Measurements from ENCODE around the gene PLCL1. TPM values are rescaled to one million over a fixed set of nuclear protein-coding genes. Genes with fewer than 3 reads are reported as not detected.

The PLCL1 gene
- total RNA-seq (2013; cell fraction: nucleolus; rRNA removed) = 7.5 and 8.9 TPM in 2 replicates
- 0.22 and 0.23 TPM in 2 replicates for total RNA-seq (2014; rRNA removed)
- 0.23 and 0.49 TPM in 2 replicates for total RNA-seq (2014; rRNA removed; fragmentation: Illumina TruSeq; extraction: Trizol)
- total RNA-seq (2021) = 0.40 and 0.46 TPM in 2 replicates
- polyA plus RNA-seq (2011; ENCODE audit: low read depth) = 0.13 TPM
- polyA plus RNA-seq (2011; rRNA removed) = 1.5 and 2.3 TPM in 2 replicates
- 0.37 and 0.54 TPM in 2 replicates for polyA plus RNA-seq (2011; cell fraction: cytosol; rRNA removed)
- 0.83 and 0.99 TPM in 2 replicates for polyA plus RNA-seq (2011; cell fraction: nucleus; rRNA removed)
- 0.11 and 0.18 TPM in 2 replicates for polyA plus RNA-seq (2012)
- 0.34 and 0.59 TPM in 2 replicates for polyA plus RNA-seq (2014; fragmentation: Illumina TruSeq; extraction: Trizol)
- polyA plus RNA-seq (2014; fragmentation: Nextera tagmentation; extraction: Ambion mirVana) = under 1 TPM; 0.03 to 0.05 TPM
- 0.10 and 0.20 TPM in 2 replicates for polyA plus RNA-seq (2014; rRNA removed)
- polyA plus RNA-seq (2016; fragmentation: Nextera tagmentation; extraction: Ambion mirVana) = under 1 TPM; 0.05 to 0.11 TPM
- polyA minus RNA-seq (2011; rRNA and poly(A)+ RNA removed) = 2.7 and 5.9 TPM in 2 replicates
- 0.67 and 0.83 TPM in 2 replicates for polyA minus RNA-seq (2011; cell fraction: cytosol; rRNA and poly(A)+ RNA removed)
- polyA minus RNA-seq (2011; cell fraction: nucleus; rRNA and poly(A)+ RNA removed) = 2.5 and 3.3 TPM in 2 replicates
- percentile 52 among the genes with signal in this experiment for Bru-seq, nascent RNA
- percentile 44 among the genes with signal in this experiment for BruChase-seq, experiment 1, labeled RNA remaining after a 6-hour chase
- BruChase-seq, experiment 2, labeled RNA remaining after a 2-hour chase = percentile 54 among the genes with signal in this experiment
- long read RNA-seq, experiment 1 = 0 reads
- long read RNA-seq, experiment 2, full-length matches to known transcripts = 2 of 13 reads
- long read RNA-seq, experiment 2, partial matches to known transcripts = 4 of 13 reads
- long read RNA-seq, experiment 2, other reads (novel, unspliced or antisense) = 7 of 13 reads

DNA sequence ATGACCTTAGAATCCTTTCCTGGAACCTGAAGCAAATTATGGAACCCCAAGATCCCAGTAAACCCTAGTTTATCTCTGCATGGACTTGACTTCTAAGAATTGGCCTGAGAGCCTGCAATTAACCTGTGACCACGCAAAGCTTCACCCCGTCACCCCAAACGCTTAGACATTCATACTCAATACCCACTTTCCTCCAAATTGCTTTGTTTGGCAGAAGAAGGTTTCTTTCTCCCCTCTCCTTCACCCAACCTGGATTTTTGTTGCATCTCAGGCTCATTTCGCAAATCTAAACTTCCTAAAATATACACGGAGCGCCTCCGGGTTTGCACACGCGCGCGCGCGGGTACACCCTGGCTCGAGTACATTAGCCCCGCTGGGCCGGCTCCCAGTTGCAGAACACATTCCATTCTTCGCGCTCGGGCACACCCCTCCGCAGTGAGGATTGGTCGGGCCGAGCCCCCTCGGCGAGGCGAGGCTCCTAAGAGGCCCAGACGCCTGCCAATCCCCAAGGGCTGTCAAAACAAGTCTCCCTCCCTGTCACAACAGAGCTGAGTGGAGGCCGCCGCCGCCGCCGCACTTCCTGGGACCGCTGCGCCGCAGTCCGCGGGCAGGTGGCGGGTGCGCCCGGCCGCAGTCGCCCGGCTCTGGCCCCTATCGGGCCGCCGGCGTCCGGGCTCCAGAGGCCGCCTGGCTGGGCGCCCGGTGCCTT, at the start of gene PLCL1:
TSS of gene PLCL1 (plus strand) at position 545 of the 709 bp plus-strand sequence.
- peak within 1 kb of the TSS; percentile 81 for H3K4me2 ChIP-seq (ENCODE audit: control insufficient read depth, insufficient read depth)
- H3K27me3 ChIP-seq (replicated peaks in 1 of 2; ENCODE audit: control insufficient read depth in 2 of 2, insufficient read depth in 2 of 2, low read length in 1 of 2) = peaks cover 4 to 19% of the 10 kb centered on the region in 2 experiments
- no peaks in the 10 kb centered on the region for H3K9me3 ChIP-seq (replicated peaks; ENCODE audit: control insufficient read depth, insufficient read depth, low read length)
- 2% methylated on average over 50 of the region's 50 CpGs for WGBS (ENCODE audit: insufficient coverage, insufficient replicate concordance, low lambda C conversion rate, missing lambda C conversion rate)
- H3K27ac ChIP-seq (ENCODE audit: control insufficient read depth, insufficient read depth) = no peak within 1 kb of the TSS
- ChIA-PET CTCF (interaction anchor here (0.9 to 11.1 kb wide), 7 partner anchors 10 to 492 kb away, joined by 3 to 109 read pairs (median 9); no protein-coding TSS in a partner anchor), POLR2A (interaction anchor here (1.0 kb wide), 1 partner anchor 33 kb away, joined by 4 read pairs; no protein-coding TSS in a partner anchor), RAD21 (ENCODE audit: unreplicated experiment) (interaction anchor here (0.6 to 1.8 kb wide), 10 partner anchors 9 to 510 kb away, joined by 3 to 25 read pairs (median 4); no protein-coding TSS in a partner anchor), SMC1A (ENCODE audit: uncharacterized antibody, unreplicated experiment) (interaction anchor here (0.6 to 12.2 kb wide), 9 partner anchors 9 to 493 kb away, joined by 3 to 120 read pairs (median 4); no protein-coding TSS in a partner anchor)
- H4K20me1 ChIP-seq (ENCODE audit: control insufficient read depth, insufficient read depth) = no peaks in the 10 kb centered on the region
- intact Hi-C loops (cut with micrococcal nuclease; ENCODE audit: unreplicated experiment) (loop anchor here (5.0 kb wide), 2 partner anchors 183 to 203 kb away; no protein-coding TSS in a partner anchor), in situ Hi-C loops (cut with MboI) (loop anchor here (5.0 kb wide), 2 partner anchors 323 to 488 kb away; no protein-coding TSS in a partner anchor)
- FAIRE-seq (peak; percentile 27), ATAC-seq (peak; percentile 99), DNase-seq (ENCODE audit: low read depth, low spot score) (peak; percentile 40)
- peak within 1 kb of the TSS; percentile 77 for H2AFZ ChIP-seq (ENCODE audit: control insufficient read depth, low read depth, low read length)
- no TSS peak for BruUV-seq (replicated peaks)
- peak within 1 kb of the TSS; percentile 62 for H3K4me3 ChIP-seq
- no peaks in the 10 kb centered on the region for H3K4me1 ChIP-seq (ENCODE audit: control insufficient read depth, insufficient read depth, low read length)
- H3K9ac ChIP-seq (ENCODE audit: control insufficient read depth, insufficient read depth, low read length) = no peak within 1 kb of the TSS
- H3K36me3 ChIP-seq (ENCODE audit: control insufficient read depth in 2 of 2, insufficient read depth in 2 of 2, low read length in 1 of 2) = no peaks in the 10 kb centered on the region
- no peaks in the 10 kb centered on the region for H3K79me2 ChIP-seq (ENCODE audit: control insufficient read depth, insufficient read depth, low read length)
- no peak for TF ChIP-seq EED (IDR thresholded peaks at IDR 0.05; ENCODE audit: low read depth)
- TF ChIP-seq RFX5 (IDR thresholded peaks at IDR 0.05; ENCODE audit: low read depth, low read length) = no peak
- no peak for TF ChIP-seq ZBTB40 (IDR thresholded peaks at IDR 0.05; ENCODE audit: borderline replicate concordance)
- TF ChIP-seq, protein P1, sequence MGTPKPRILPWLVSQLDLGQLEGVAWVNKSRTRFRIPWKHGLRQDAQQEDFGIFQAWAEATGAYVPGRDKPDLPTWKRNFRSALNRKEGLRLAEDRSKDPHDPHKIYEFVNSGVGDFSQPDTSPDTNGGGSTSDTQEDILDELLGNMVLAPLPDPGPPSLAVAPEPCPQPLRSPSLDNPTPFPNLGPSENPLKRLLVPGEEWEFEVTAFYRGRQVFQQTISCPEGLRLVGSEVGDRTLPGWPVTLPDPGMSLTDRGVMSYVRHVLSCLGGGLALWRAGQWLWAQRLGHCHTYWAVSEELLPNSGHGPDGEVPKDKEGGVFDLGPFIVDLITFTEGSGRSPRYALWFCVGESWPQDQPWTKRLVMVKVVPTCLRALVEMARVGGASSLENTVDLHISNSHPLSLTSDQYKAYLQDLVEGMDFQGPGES (IDR thresholded peaks at IDR 0.05) = peak; percentile 77
- TF ChIP-seq, protein P2, sequence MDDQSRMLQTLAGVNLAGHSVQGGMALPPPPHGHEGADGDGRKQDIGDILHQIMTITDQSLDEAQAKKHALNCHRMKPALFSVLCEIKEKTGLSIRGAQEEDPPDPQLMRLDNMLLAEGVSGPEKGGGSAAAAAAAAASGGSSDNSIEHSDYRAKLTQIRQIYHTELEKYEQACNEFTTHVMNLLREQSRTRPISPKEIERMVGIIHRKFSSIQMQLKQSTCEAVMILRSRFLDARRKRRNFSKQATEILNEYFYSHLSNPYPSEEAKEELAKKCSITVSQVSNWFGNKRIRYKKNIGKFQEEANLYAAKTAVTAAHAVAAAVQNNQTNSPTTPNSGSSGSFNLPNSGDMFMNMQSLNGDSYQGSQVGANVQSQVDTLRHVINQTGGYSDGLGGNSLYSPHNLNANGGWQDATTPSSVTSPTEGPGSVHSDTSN (IDR thresholded peaks at IDR 0.05; ENCODE audit: insufficient replicate concordance, low read depth, low read length) = peak; percentile 98
- no peak for TF ChIP-seq PAX5 (IDR thresholded peaks at IDR 0.05; ENCODE audit: borderline replicate concordance, low read depth, low read length)
- TF ChIP-seq IRF4 (IDR thresholded peaks at IDR 0.05; ENCODE audit: low read depth, low read length) = no peak
- TF ChIP-seq RB1 (IDR thresholded peaks at IDR 0.05; ENCODE audit: borderline replicate concordance) = 0 out of 2 replicates have a peak, but pooled peaks have one; percentile 69
- TF ChIP-seq KLF5 (IDR thresholded peaks at IDR 0.05; ENCODE audit: partially characterized antibody) = no peak
- TF ChIP-seq GABPA (IDR thresholded peaks at IDR 0.05; ENCODE audit: low read depth) = no peak
- TF ChIP-seq NFIC (IDR thresholded peaks at IDR 0.05; ENCODE audit: low read depth, low read length) = no peak
